Adrenal gland (tissue), 12 donors: ENCODE results near the gene FYB1. TPM values are rescaled to one million over a fixed set of nuclear protein-coding genes. Genes with fewer than 3 reads are reported as not detected.

Experiments
- DNase-seq, 7 donors: peaks; one replicate each; pipeline ENCODE4 v3.0.0-alpha.2; 2019 to 2020
- H3K27ac ChIP-seq, 5 donors: fragments of 200-600 bp; sonication (generic) in 4 of 5; 1 replicate in 3 of 5; 2 replicates in 2 of 5; pipeline versions ENCODE4 v1.5.1 to v1.8.0; 2016 to 2020; ENCODE audit warnings: mild to moderate bottlenecking in 1 of 5
- H3K27me3 ChIP-seq: fragments of 200-600 bp; 2 replicates; pipeline ENCODE4 v1.8.0; 2021
- H3K36me3 ChIP-seq, 2 donors: fragments of 200-600 bp; replicated peaks in 1 of 2; 1 replicate in 1 of 2; 2 replicates in 1 of 2; pipeline versions ENCODE4 v1.5.1 to v1.8.0; 2018 to 2022
- H3K4me1 ChIP-seq, 2 donors: fragments of 200-600 bp; replicated peaks in 1 of 2; 1 replicate in 1 of 2; 2 replicates in 1 of 2; pipeline versions ENCODE4 v1.5.1 to v1.8.0; 2018 to 2021
- H3K4me3 ChIP-seq, 4 donors: fragments of 200-600 bp; sonication (generic) in 3 of 4; one replicate each; pipeline ENCODE4 v1.5.1; 2016 to 2018
- H3K9me3 ChIP-seq, 3 donors: fragments of 200-600 bp; sonication (generic) in 1 of 3; replicated peaks in 1 of 3; 1 replicate in 2 of 3; 2 replicates in 1 of 3; pipeline versions ENCODE4 v1.5.1 to v1.8.0; 2016 to 2021
- POLR2A ChIP-seq, 2 donors: fragments of 450-650 bp; IDR thresholded peaks; one replicate each; pipeline ENCODE4 v1.6.1; 2017; ENCODE audit warnings: antibody characterized with exemption in 2 of 2, mild to moderate bottlenecking in 2 of 2, moderate library complexity in 1 of 2
- WGBS, 4 donors: extraction: QIAGEN DNeasy Blood & Tissue Kit in 2 of 4; methylation state at CpG; one replicate each; pipeline versions ENCODE4 v1.1.5 to v1.1.7; 2013 to 2017; 5-methylcytosine and 5-hydroxymethylcytosine counted together
- intact Hi-C, 2 donors: fragments of 100-400 bp; cut with DNase I; formaldehyde crosslinking; loops; one replicate each; pipeline versions ENCODE4 v1.14.1 to v1.15.0; 2022 to 2023
- polyA plus RNA-seq, 3 donors: library from polyadenylated mRNA; stranded (reverse); fragments of 200-250 nt in 2 of 3; fragments of 350-450 nt in 1 of 3; fragmentation: Illumina TruSeq in 1 of 3; extraction: RNeasy Lipid Tissue Mini Kit (QIAGEN cat#74804) in 1 of 3; gene quantifications; one replicate each; pipeline ENCODE4 v1.2.3, GENCODE V29; 2013 to 2014
- total RNA-seq, 9 donors: library from RNA; depleted of rRNA in 4 of 9; stranded (reverse); fragments of >200 nt in 4 of 9; fragments of 120-200 nt in 1 of 9; fragmentation: NEBNext Ultra II Directional in 1 of 9; extraction: Animal tissue kit (Norgen Biotek cat#: 25700) in 1 of 9; gene quantifications; one replicate each; pipeline versions ENCODE4 v1.1.0 to v1.2.4, GENCODE V29; 2013 to 2023
- TF ChIP-seq, protein P1 (sequence below), 6 experiments: fragments of 450-650 bp in 4 of 6; fragments of 200-600 bp in 2 of 6; sonication (generic) in 1 of 6; IDR thresholded peaks; 1 replicate in 5 of 6; 2 replicates in 1 of 6; pipeline versions ENCODE4 v1.5.1 to v1.8.0; 2016 to 2021; ENCODE audit warnings: antibody characterized with exemption in 6 of 6, mild to moderate bottlenecking in 2 of 6, moderate library complexity in 1 of 6
- donor health status: healthy with polysubstance abuse.
- donor health status: Bipolar disorder and iron deficiency.
- donor health status: DM: yes; HTN: yes; CAD: no.
- donor health status: DM: no; HTN: no; CAD: no.
- donor health status: DM: no; HTN: no; CAD: no.
- donor health status: DM: yes; HTN: yes; CAD: no.

FYB1 gene
- total and polyA plus RNA-seq, 12 donors, result 1.6 to 29.8 (median 13.6) TPM

DNA sequence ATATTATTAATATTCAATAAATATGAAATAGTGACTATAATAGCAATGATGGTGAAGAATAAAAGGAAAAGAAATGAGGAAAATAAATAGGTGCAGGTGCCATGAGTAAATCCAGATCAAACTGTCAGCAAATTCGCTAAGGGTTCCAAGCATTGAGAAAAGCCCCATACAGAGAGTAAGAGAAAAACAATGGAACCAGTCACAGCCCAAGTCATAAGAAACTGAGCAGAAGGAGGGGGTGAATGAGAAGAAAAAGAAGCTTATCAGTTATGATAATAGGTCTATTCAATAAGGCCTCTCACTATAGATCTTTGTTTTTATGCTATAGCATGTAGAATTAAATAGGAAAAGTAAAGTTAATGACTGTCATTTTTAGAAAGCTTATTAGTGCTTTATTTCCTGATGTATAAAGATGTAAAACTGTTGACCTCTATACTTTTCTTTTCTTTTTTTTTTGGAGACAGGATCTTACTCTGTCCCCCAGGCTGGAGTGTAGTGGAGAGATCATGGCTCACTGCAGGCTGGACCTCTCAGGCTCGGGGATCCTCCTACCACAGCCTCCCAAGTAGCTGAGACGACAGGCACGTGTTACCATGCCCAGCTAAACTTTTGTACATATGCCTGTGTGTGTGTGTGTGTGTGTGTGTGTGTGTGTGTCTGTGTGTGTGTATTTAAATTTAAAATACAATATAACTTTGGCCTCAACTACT is 72.4 kb downstream of the FYB1 start:
- no peaks in the 10 kb centered on the region for H3K9me3 ChIP-seq
- H3K4me1 ChIP-seq, result no peaks in the 10 kb centered on the region
- H3K27me3 ChIP-seq, result no peaks in the 10 kb centered on the region
- WGBS, 4 donors, result 85 to 96% (median 88%) methylated on average over 4 of the region's 4 CpGs
- DNase-seq, result no peak
- no peak overlapping the region for H3K27ac ChIP-seq
- no peaks in the 10 kb centered on the region for H3K36me3 ChIP-seq
- intact Hi-C loops, result no loop called here
- no peak overlapping the region for H3K4me3 ChIP-seq
- TF ChIP-seq POLR2A (IDR thresholded peaks at IDR 0.05), result no peak
- TF ChIP-seq, protein P1, sequence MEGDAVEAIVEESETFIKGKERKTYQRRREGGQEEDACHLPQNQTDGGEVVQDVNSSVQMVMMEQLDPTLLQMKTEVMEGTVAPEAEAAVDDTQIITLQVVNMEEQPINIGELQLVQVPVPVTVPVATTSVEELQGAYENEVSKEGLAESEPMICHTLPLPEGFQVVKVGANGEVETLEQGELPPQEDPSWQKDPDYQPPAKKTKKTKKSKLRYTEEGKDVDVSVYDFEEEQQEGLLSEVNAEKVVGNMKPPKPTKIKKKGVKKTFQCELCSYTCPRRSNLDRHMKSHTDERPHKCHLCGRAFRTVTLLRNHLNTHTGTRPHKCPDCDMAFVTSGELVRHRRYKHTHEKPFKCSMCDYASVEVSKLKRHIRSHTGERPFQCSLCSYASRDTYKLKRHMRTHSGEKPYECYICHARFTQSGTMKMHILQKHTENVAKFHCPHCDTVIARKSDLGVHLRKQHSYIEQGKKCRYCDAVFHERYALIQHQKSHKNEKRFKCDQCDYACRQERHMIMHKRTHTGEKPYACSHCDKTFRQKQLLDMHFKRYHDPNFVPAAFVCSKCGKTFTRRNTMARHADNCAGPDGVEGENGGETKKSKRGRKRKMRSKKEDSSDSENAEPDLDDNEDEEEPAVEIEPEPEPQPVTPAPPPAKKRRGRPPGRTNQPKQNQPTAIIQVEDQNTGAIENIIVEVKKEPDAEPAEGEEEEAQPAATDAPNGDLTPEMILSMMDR (IDR thresholded peaks at IDR 0.05), result no peak

DNA sequence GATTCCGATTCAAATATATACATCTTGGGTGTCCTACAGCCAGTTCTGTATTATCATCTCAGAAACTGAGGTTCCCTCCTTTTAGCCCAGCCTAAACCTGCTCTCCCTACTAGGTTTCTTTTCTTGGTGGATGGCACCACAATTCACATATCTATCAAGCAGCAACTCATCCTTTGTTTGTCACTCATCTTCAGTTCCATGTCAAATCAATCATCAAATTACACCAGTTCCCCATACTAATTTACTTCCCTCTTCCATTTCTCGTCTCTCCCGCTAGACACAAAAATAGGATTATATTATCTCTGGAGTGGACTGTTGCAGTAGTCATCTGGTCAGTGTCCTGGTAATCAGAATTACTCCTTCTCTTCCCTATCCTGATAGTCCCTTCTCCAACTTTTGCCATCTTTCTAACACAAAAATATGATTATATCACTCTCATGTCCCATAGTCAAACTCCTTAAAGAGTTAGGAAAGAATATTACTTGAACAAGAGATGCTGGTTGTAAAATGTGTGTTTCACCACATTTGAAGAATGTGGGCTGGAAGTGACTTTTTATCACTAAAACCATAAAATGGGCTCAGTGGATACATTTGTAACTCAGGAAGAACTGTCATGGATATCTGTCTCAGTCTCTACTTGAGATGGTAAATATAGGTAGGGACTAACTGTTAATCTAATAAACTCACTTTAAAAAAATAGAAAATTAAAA is 76.1 kb downstream of the FYB1 start:
- Histone ChIP-seq H3K36me3 (no peaks in the 10 kb centered on the region), H3K9me3 (no peaks in the 10 kb centered on the region), H3K27me3 (no peaks in the 10 kb centered on the region), H3K4me3 (no peak overlapping the region), H3K4me1 (no peaks in the 10 kb centered on the region), H3K27ac (no peak overlapping the region)
- 76 to 87% (median 81%) methylated on average over 3 of the region's 3 CpGs for WGBS, 4 donors
- no peak for DNase-seq
- TF ChIP-seq, protein P1 (IDR thresholded peaks at IDR 0.05), result no peak
- no peak for TF ChIP-seq POLR2A (IDR thresholded peaks at IDR 0.05)
- intact Hi-C loops, result no loop called here

DNA sequence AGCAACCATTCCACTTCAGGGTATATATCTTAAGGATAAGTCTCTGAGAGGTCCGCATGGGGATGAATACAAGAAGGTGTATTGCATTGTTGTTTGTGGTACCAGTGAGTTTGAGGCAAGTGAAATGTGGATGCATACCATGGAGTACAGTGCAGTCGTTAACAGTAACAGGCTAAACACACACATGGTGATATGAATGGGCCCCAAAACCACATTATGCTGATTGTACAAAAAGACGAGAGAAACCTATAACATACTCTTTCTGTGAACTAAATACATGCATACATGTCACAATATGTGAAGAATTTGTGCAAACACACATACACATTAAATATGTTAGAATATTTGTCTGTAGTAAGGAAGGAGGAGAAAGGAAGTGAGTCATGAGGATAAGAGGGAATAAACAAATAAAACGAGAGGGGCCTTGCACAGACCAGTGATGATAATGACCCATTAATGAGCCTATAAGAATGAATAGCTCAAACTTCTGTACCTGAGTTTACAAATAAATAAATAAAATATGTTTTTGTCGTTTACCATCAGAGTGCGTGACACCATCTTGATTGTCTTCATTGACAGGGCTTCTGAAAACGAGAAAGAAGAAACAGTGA is 78.7 kb downstream of the FYB1 start:
- Histone ChIP-seq H3K9me3 (no peaks in the 10 kb centered on the region), H3K27ac (no peak overlapping the region), H3K4me3 (no peak overlapping the region), H3K4me1 (no peaks in the 10 kb centered on the region), H3K36me3 (no peaks in the 10 kb centered on the region), H3K27me3 (no peaks in the 10 kb centered on the region)
- WGBS, 4 donors, result 78 to 88% (median 84%) methylated on average over 7 of the region's 7 CpGs
- intact Hi-C loops, result no loop called here
- no peak for DNase-seq
- no peak for TF ChIP-seq POLR2A (IDR thresholded peaks at IDR 0.05)
- TF ChIP-seq, protein P1 (IDR thresholded peaks at IDR 0.05), result no peak

DNA sequence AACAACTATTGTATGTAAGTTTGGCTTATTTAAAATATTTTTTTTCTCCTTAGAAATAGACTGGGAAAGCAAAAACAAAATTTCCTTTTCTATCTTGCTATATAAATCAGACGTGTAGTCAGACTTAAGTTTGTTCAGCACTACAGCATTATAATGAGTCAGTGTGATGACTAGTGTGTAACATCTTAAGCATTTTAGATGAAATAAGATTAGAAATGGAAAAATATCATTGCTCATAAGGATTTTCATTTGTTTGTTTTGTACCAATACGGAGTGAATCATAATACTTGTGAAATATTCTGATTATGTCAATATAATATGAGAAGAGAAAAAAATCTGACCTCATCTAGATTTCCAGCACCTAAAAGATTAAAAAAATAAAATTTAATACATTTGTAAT is 80.5 kb downstream of the FYB1 start:
- intact Hi-C loops, result no loop called here
- H3K36me3 ChIP-seq, result no peaks in the 10 kb centered on the region
- no peaks in the 10 kb centered on the region for H3K27me3 ChIP-seq
- H3K9me3 ChIP-seq, result no peaks in the 10 kb centered on the region
- no peak for DNase-seq
- no peaks in the 10 kb centered on the region for H3K4me1 ChIP-seq
- TF ChIP-seq POLR2A (IDR thresholded peaks at IDR 0.05), result no peak
- TF ChIP-seq, protein P1 (IDR thresholded peaks at IDR 0.05), result no peak
- H3K4me3 ChIP-seq, result no peak overlapping the region
- 44 to 65% (median 58%) methylated on average over 2 of the region's 2 CpGs for WGBS, 4 donors
- no peak overlapping the region for H3K27ac ChIP-seq
